NCI-H2196 (cell line): ENCODE data around the gene COMMD1.
"Not testable (repeated sequence)": the region's sequence is repeated elsewhere in the genome, so short reads cannot be mapped to it uniquely, and the experiment has no call there.

ENCODE experiments used
- DNase-seq: peaks from one replicate; lab custom pipeline; 2025; ENCODE audit not compliant: unreplicated experiment; lab: John Stamatoyannopoulos, UW

COMMD1 gene

GRCh38 chr2:62065243-62065642 is 159.8 kb downstream of the COMMD1 start:
- no peak for DNase-seq

- DNase-seq, result no peak
These were observed 165.7 kb downstream of the COMMD1 start for GRCh38 chr2:62071126-62071598.

- no peak for DNase-seq
These were observed 166.5 kb downstream of the COMMD1 start for GRCh38 chr2:62071760-62072680.

GRCh38 chr2:62074233-62074632 is 168.8 kb downstream of the COMMD1 start:
- DNase-seq, result no peak

- DNase-seq, result no peak
These were observed 171.6 kb downstream of the COMMD1 start for GRCh38 chr2:62076980-62077638.

GRCh38 chr2:62084801-62085200 is 179.3 kb downstream of the COMMD1 start:
- DNase-seq, result no peak

- no peak for DNase-seq
These were observed 184.2 kb downstream of the COMMD1 start for GRCh38 chr2:62089658-62090057.

GRCh38 chr2:62091471-62091870 is 186.0 kb downstream of the COMMD1 start:
- no peak for DNase-seq

- no peak for DNase-seq
These were observed 193.6 kb downstream of the COMMD1 start for GRCh38 chr2:62099050-62099449.

- no peak for DNase-seq
These were observed 194.2 kb downstream of the COMMD1 start for GRCh38 chr2:62099523-62100175.

GRCh38 chr2:62101886-62102285 is 196.4 kb downstream of the COMMD1 start:
- no peak for DNase-seq

- DNase-seq, result no peak
These were observed 197.0 kb downstream of the COMMD1 start for GRCh38 chr2:62102402-62102920.

GRCh38 chr2:62109554-62109953 is 204.1 kb downstream of the COMMD1 start:
- no peak for DNase-seq

- no peak for DNase-seq
These were observed 205.0 kb downstream of the COMMD1 start for GRCh38 chr2:62110415-62111025.

GRCh38 chr2:62112179-62112578 is 206.7 kb downstream of the COMMD1 start:
- DNase-seq, result no peak

- no peak for DNase-seq
These were observed 209.1 kb downstream of the COMMD1 start for GRCh38 chr2:62114564-62114963.

- DNase-seq, result no peak
These were observed 211.5 kb downstream of the COMMD1 start for GRCh38 chr2:62116983-62117382.

- no peak for DNase-seq
These were observed 212.7 kb downstream of the COMMD1 start for GRCh38 chr2:62118160-62118559.

GRCh38 chr2:62119311-62119974 is 214.0 kb downstream of the COMMD1 start:
- no peak for DNase-seq

GRCh38 chr2:62126239-62126638 is 220.8 kb downstream of the COMMD1 start:
- not testable (repeated sequence) for DNase-seq
